ENCODE data around the gene PMM1.

PMM1 gene

GRCh38 chr22:41537203-41537602 is 52.4 kb downstream of the PMM1 start:
- no peak for DNase-seq (ENCODE audit: low read depth)

GRCh38 chr22:41535244-41535643 is 54.4 kb downstream of the PMM1 start:
- DNase-seq (ENCODE audit: low read depth), result no peak

- DNase-seq (ENCODE audit: low read depth), result no peak
Observed at GRCh38 chr22:41534219-41534618, 55.4 kb downstream of the PMM1 start.

GRCh38 chr22:41532908-41533825 is 56.5 kb downstream of the PMM1 start:
- DNase-seq (ENCODE audit: low read depth), result no peak

GRCh38 chr22:41531715-41532477 is 57.7 kb downstream of the PMM1 start:
- no peak for DNase-seq (ENCODE audit: low read depth)

- DNase-seq (ENCODE audit: low read depth), result no peak
Observed at GRCh38 chr22:41530890-41531714, 58.5 kb downstream of the PMM1 start.

- DNase-seq (ENCODE audit: low read depth), result no peak
Observed at GRCh38 chr22:41528938-41529561, 60.6 kb downstream of the PMM1 start.

- DNase-seq (ENCODE audit: low read depth), result no peak
Observed at GRCh38 chr22:41528132-41528766, 61.4 kb downstream of the PMM1 start.

All from GM04503 (cell line).